ENCODE data around the gene XYLB.

XYLB gene

GRCh38 chr3:38325256-38325655 is 21.3 kb upstream of the XYLB start:
- DNase-seq, result no peak

DNA sequence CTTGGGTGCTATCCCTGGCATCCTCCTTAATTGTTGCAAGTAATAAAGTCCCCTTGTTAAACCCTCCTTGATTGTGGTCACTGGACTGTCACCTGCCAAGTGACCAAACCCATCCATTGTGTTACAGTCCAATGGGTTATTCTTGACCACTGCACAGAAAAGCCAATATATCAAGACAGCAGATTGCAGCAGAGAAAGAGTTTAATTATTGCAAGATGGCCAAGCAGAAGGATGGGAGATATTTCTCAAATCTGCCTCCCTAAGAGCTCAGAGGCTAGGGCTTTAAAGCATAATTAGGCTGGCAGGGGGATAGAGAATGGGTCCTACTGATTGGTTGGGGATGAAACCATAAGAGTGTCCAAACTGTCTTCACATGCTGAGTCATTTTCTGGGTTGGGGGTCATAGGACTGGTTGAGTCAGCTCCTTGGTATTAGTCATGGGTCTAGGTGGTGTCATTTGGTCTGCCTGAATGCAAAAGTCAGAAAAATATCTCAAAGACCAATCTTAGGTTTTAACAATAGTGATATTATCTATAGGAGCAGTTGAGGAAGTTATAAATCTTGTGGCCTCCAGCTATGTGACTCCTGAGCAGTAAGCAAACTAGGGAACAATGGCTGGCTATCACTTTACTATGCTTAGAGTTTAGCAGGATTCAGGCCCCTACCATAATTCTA is 19.1 kb upstream of the XYLB start:
- no peak for DNase-seq

- no peak for DNase-seq
These were observed 15.1 kb upstream of the XYLB start for GRCh38 chr3:38331257-38332022.

- no peak for DNase-seq
These were observed 14.4 kb upstream of the XYLB start for GRCh38 chr3:38332201-38332600.

GRCh38 chr3:38334142-38335055 is 12.2 kb upstream of the XYLB start:
- no peak for DNase-seq

GRCh38 chr3:38335263-38335662 is 11.3 kb upstream of the XYLB start:
- no peak for DNase-seq

DNA sequence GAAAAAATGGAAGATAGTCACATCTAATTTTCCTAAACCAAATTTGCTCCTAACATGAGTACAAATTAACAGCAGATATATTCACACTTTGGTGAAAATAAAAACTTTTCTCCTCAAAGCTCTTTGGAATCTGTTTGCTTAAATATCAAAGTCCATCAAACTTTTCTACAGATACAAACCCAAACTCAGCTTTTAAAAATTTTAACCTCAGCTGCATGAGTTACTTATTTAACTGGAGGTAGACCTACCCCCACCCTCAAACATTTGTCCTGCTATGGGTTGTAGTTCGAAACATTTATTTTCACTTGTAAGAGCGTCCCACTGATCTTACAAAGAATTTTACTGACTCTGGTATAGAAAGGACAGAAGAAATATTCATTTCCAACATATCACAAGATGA is 8.9 kb upstream of the XYLB start:
- DNase-seq, result no peak

GRCh38 chr3:38343797-38344594 is 2.6 kb upstream of the XYLB start:
- no peak for DNase-seq

- no peak for DNase-seq
These were observed 552 bp upstream of the XYLB start for GRCh38 chr3:38345879-38346586.

DNA sequence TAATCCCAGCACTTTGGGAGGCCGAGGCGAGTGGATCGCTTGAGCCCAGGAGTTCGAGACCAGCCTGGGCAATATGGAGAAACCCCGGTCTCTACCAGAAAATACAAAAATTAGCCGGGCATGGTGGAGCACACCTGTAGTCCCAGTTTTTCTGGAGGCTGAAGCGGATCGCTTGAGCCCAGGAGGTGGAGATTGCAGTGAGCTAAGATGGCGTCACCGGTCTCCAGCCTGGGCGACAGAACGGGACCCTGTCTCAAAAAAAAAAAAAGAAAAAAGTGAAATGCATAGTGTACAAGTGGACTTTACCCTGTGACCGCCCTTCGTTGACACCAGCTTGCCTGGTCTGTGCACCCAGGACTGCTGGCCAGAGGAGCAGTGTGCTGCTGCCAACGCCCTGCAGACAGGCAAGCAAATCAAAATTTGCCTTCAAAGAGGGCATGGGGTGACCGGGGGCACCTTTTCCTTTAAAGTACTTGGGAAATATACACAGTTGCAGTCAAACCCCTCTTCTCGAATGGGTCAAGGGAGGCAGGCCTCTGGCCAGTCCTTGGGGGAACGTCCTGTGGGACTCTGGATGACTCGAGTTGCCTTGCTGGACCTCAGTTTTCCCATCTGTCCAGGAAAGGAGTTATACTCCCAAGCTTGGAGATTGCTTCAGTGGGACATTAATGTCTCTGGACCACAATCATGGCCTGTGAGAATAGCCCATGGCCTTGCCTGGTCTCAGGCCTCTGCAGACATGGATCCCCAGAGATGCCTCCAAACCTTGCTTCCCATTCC is 1.0 kb downstream of the XYLB start:
- no peak for DNase-seq

- DNase-seq, result no peak
These were observed 2.3 kb downstream of the XYLB start for GRCh38 chr3:38348903-38349302.

DNA sequence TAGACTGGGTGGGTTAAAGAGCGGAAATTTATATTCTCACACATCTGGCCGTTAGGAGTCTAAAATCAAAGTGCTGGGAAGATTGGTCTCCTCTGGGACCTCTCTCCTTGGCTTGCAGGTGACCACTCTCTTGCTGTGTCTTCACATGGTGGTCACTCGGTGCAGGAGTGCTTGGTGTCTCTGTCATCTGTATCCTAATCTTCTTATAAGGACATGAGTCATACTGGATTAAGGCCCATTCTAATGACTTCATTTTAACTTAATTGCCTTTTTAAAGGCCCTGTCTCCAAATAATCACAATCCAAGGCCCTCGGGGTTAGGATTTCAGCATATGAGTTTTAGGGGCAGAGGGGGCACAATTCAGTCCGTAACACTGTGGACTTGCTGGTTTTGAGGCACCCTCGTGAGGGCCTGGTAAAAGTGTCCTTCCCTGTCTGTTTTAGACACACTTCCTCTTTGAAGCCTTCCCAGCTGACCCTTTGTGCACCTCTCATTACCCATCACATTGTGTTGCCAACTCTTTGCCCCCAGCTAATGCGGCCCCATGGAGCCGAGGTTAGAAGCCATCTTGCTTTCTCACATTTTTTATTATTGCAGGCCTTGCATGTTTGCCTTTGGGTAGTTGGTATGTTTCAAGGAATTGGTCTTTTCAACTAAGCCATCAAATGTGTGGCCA is 3.2 kb downstream of the XYLB start:
- no peak for DNase-seq

DNA sequence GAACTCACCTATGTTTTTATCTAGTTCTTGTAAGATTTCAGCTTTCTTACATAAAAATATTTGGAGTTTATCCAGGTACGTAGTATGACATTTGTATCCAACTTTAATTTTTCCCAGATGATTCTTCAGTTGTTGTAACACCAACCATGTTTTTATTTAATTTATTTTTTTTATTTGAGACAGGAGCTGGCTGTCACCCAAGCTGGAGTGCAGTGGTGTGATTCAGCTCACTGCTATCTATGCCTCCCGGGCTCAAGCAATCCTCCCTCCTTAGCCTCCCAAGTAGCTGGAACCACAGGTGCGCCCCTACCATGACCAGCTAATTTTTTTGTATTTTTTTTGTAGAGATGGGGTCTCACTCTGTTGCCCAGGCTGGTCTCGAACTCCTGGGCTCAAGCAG is 6.6 kb downstream of the XYLB start:
- no peak for DNase-seq

DNA sequence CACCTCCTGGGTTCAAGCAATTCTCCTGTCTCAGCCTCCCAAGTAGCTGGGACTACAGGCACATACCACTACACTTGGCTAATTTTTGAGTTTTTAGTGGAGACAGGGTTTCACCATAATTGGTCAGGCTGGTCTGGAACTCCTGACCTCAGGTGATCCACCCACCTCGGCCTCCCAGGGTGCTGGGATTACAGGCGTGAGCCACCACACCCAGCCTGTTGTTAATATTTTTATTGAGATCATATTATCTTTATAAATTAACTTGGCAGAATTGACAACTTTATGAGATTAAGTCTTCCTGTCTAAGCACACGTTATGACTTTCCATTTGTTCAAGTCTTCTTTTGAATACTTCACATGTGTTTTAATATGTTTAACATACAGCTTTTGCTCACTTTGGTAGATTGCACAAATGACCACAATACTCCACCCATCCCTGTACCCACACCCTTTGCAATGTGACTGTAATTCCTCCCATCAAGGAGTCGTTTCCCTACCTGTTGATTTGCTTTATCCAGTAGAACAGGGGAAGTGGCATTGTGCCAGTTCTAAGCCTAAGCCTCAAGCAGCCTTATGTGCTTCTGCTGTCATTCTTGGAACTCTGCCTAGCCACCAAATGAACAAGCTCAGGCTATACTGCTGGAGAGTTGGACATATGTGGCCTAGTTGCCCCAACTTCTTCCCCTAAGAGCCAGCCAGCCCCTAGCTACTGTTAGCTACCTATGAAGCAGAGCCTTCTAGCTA is 8.2 kb downstream of the XYLB start:
- DNase-seq, result no peak

- DNase-seq, result no peak
These were observed 12.5 kb downstream of the XYLB start for GRCh38 chr3:38359038-38359437.

DNA sequence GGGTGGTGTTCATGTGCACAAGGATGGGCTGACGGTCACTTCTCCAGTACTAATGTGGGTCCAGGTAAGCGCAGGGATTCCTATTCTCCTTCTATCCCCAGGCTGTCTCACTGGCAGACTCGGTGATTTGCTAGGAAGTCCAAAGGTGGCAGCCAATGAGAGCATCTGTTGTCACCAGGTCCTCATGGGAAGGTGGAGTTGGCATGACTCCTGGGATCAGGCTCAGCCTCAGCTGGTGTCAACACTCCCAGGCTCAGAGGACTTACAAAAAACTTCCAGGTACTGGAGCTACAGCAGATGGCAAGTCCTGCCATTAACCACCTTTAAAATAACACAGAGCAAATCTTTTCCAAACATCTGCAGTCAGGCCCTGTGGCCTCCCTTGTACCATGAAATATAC is 13.8 kb downstream of the XYLB start:
- no peak for DNase-seq

- no peak for DNase-seq
These were observed 14.9 kb downstream of the XYLB start for GRCh38 chr3:38361496-38361895.

GRCh38 chr3:38362825-38363224 is 16.2 kb downstream of the XYLB start:
- DNase-seq, result no peak

GRCh38 chr3:38364721-38365400 is 18.3 kb downstream of the XYLB start:
- no peak for DNase-seq
